IMR-90 (cell line): Measurements from ENCODE around the gene TAGLN. TPM values are rescaled to one million over a fixed set of nuclear protein-coding genes. Genes with fewer than 3 reads are reported as not detected.

Experiments used
- ATAC-seq: fragments of 200-7000 bp; cut with Tn5 transposase; 2 replicates; pipeline ENCODE4 v1.9.1; 2020; ENCODE audit warnings: low read depth, mild to moderate bottlenecking, moderate library complexity
- BruUV-seq: library from RNA; stranded (reverse); fragments of 400-500 nt; replicated peaks from 2 replicates; lab custom pipeline; 2021; lab: Mats Ljungman, UMichigan
- CTCF ChIA-PET: fragments of 300-600 bp; formaldehyde crosslinking; extraction: SDS; loops from one replicate; lab custom pipeline; 2021; ENCODE audit warnings: antibody characterized with exemption; lab: Yijun Ruan, JAX
- POLR2A ChIA-PET: fragments of 300-600 bp; sonication (Branson Sonifier 250); formaldehyde crosslinking; loops from one replicate; lab custom pipeline; 2022; ENCODE audit warnings: antibody characterized with exemption; ENCODE audit not compliant: unreplicated experiment; lab: Charles Lee
- DNase-seq: peaks from one replicate; pipeline ENCODE4 v3.0.0; 2013
- H2AFZ ChIP-seq: replicated peaks from 2 replicates; pipeline ENCODE3; 2013; ENCODE audit warnings: low read length, mild to moderate bottlenecking; ENCODE audit not compliant: poor library complexity
- H2AK5ac ChIP-seq: 2 replicates; pipeline ENCODE4 v1.6.1; 2013; ENCODE audit warnings: low read depth, low read length, inconsistent platforms
- H2AK9ac ChIP-seq: replicated peaks from 2 replicates; pipeline ENCODE3; 2013; ENCODE audit warnings: mild to moderate bottlenecking, low read depth, low read length, moderate library complexity; ENCODE audit not compliant: poor library complexity
- H2BK120ac ChIP-seq: 2 replicates; pipeline ENCODE4 v1.6.1; 2013; ENCODE audit warnings: low read depth, low read length, inconsistent platforms
- H2BK15ac ChIP-seq: 3 replicates; pipeline ENCODE4 v1.6.1; 2013; ENCODE audit warnings: low read depth, low read length, inconsistent platforms
- H2BK20ac ChIP-seq: 2 replicates; pipeline ENCODE4 v1.6.1; 2013; ENCODE audit warnings: low read depth, mild to moderate bottlenecking, inconsistent platforms, low read length, moderate library complexity
- H2BK5ac ChIP-seq: 2 replicates; pipeline ENCODE4 v1.6.1; 2013; ENCODE audit warnings: mild to moderate bottlenecking, low read depth, low read length, inconsistent platforms; ENCODE audit not compliant: poor library complexity, severe bottlenecking
- H3K14ac ChIP-seq: replicated peaks from 2 replicates; pipeline ENCODE4 v1.6.1; 2013; ENCODE audit warnings: low read depth, low read length, inconsistent platforms
- H3K18ac ChIP-seq: 2 replicates; pipeline ENCODE4 v1.6.1; 2013; ENCODE audit warnings: low read depth, low read length, control low read depth
- H3K23ac ChIP-seq: 2 replicates; pipeline ENCODE4 v1.6.1; 2013; ENCODE audit warnings: low read depth, low read length, inconsistent platforms
- H3K27ac ChIP-seq: 2 replicates; pipeline ENCODE4 v1.5.1; 2013; ENCODE audit warnings: mild to moderate bottlenecking, control low read depth, low read length; ENCODE audit not compliant: insufficient read depth
- H3K27me3 ChIP-seq: 2 replicates; pipeline ENCODE4 v1.6.1; 2013; ENCODE audit warnings: low read length; ENCODE audit not compliant: control insufficient read depth, insufficient read depth
- H3K36me3 ChIP-seq: 2 replicates; pipeline ENCODE4 v1.6.1; 2013; ENCODE audit warnings: low read length, mixed read lengths; ENCODE audit not compliant: control insufficient read depth, insufficient read depth
- H3K4ac ChIP-seq: 2 replicates; pipeline ENCODE4 v1.6.1; 2013; ENCODE audit warnings: low read depth, low read length, inconsistent platforms
- H3K4me1 ChIP-seq: 2 replicates; pipeline ENCODE4 v1.6.1; 2013; ENCODE audit warnings: low read length, mixed read lengths; ENCODE audit not compliant: control insufficient read depth, insufficient read depth
- H3K4me2 ChIP-seq: 2 replicates; pipeline ENCODE4 v1.6.1; 2013; ENCODE audit warnings: low read depth, mild to moderate bottlenecking, control low read depth, low read length, moderate library complexity
- H3K4me3 ChIP-seq: 2 replicates; pipeline ENCODE4 v1.5.1; 2013; ENCODE audit warnings: low read depth, mild to moderate bottlenecking, control low read depth, low read length, moderate library complexity; ENCODE audit not compliant: insufficient read depth
- H3K56ac ChIP-seq: 2 replicates; pipeline ENCODE4 v1.6.1; 2013; ENCODE audit warnings: low read length, inconsistent platforms; ENCODE audit not compliant: insufficient read depth; ENCODE audit errors: extremely low read depth
- H3K79me1 ChIP-seq, 2 experiments: 2 replicates each; pipeline ENCODE4 v1.6.1; 2013; ENCODE audit warnings: low read length in 2 of 2, inconsistent platforms in 1 of 2, low read depth in 1 of 2
- H3K9ac ChIP-seq: 2 replicates; pipeline ENCODE4 v1.6.1; 2013; ENCODE audit warnings: low read depth, low read length, control low read depth
- H3K9me1 ChIP-seq: 2 replicates; pipeline ENCODE4 v1.6.1; 2013; ENCODE audit warnings: low read length, inconsistent platforms; ENCODE audit not compliant: insufficient read depth
- H3K9me3 ChIP-seq: 2 replicates; pipeline ENCODE4 v1.6.1; 2013; ENCODE audit warnings: low read length; ENCODE audit not compliant: control insufficient read depth, insufficient read depth
- H4K20me1 ChIP-seq: 2 replicates; pipeline ENCODE4 v1.6.1; 2013; ENCODE audit warnings: low read length, inconsistent platforms; ENCODE audit not compliant: insufficient read depth
- H4K5ac ChIP-seq: 2 replicates; pipeline ENCODE4 v1.6.1; 2013; ENCODE audit warnings: mild to moderate bottlenecking, low read depth, low read length, control low read depth
- H4K8ac ChIP-seq, 2 experiments: 2 replicates each; pipeline ENCODE4 v1.6.1; 2013; ENCODE audit warnings: low read depth in 2 of 2, low read length in 2 of 2, control low read depth in 1 of 2, inconsistent platforms in 1 of 2
- H4K91ac ChIP-seq: 2 replicates; pipeline ENCODE4 v1.6.1; 2013; ENCODE audit warnings: low read depth, low read length, inconsistent platforms; ENCODE audit not compliant: insufficient read depth
- CHD1 ChIP-seq: IDR thresholded peaks from 2 replicates; pipeline ENCODE4 v1.6.1; 2012; ENCODE audit warnings: low read depth, low read length, improper control_type of control experiment
- FOS ChIP-seq: fragments of 150-350 bp; IDR thresholded peaks from 2 replicates; pipeline ENCODE4 v1.6.1; 2016; ENCODE audit warnings: low read depth, low read length
- MAFK ChIP-seq: IDR thresholded peaks from 2 replicates; pipeline ENCODE4 v1.6.1; 2012; ENCODE audit warnings: low read depth, low read length, improper control_type of control experiment
- MAZ ChIP-seq: IDR thresholded peaks from 2 replicates; pipeline ENCODE4 v1.6.1; 2012; ENCODE audit warnings: low read depth, mild to moderate bottlenecking, low read length, improper control_type of control experiment, moderate library complexity, borderline replicate concordance
- NFE2L2 ChIP-seq: fragments of 150-350 bp; IDR thresholded peaks from 2 replicates; pipeline ENCODE4 v1.6.1; 2016; ENCODE audit warnings: low read depth, mild to moderate bottlenecking, low read length
- POLR2A ChIP-seq: IDR thresholded peaks from 2 replicates; pipeline ENCODE4 v1.6.1; 2012; ENCODE audit warnings: mild to moderate bottlenecking, low read depth, low read length
- RAD21 ChIP-seq: IDR thresholded peaks from 2 replicates; pipeline ENCODE4 v1.6.1; 2012; ENCODE audit warnings: low read length, improper control_type of control experiment
- RCOR1 ChIP-seq: IDR thresholded peaks from 2 replicates; pipeline ENCODE4 v1.6.1; 2012; ENCODE audit warnings: mild to moderate bottlenecking, low read length, improper control_type of control experiment; ENCODE audit not compliant: insufficient replicate concordance
- RFX5 ChIP-seq: IDR thresholded peaks from 2 replicates; pipeline ENCODE4 v1.8.0; 2012; ENCODE audit warnings: low read depth, mild to moderate bottlenecking, low read length, moderate library complexity
- WGBS, 2 experiments: methylation state at CpG; one replicate each; pipeline versions ENCODE4 v1.1.5 to v1.1.7; 2013; ENCODE audit warnings: missing lambda C conversion rate in 2 of 2; ENCODE audit not compliant: insufficient read length in 1 of 2; ENCODE audit errors: extremely low coverage in 2 of 2; 5-methylcytosine and 5-hydroxymethylcytosine counted together
- dilution Hi-C: fragments of 300-500 bp; cut with HindIII; formaldehyde crosslinking; loops from one replicate; pipeline ENCODE4 v1.14.3; 2018; ENCODE audit warnings: low sequenced_read_pairs; ENCODE audit not compliant: unreplicated experiment
- in situ Hi-C: fragments of 300-500 bp; cut with MboI; formaldehyde crosslinking; loops from 3 replicates; pipeline ENCODE4 v1.14.3; 2019; ENCODE audit warnings: low sequenced_read_pairs, inconsistent platforms, mixed read lengths
- intact Hi-C: fragments of 100-400 bp; cut with micrococcal nuclease; formaldehyde crosslinking; loops from 2 replicates; pipeline ENCODE4 v1.10.0; 2022
- polyA plus RNA-seq, 3 experiments: library from polyadenylated mRNA; depleted of rRNA; stranded (reverse); fragments of >200 nt; gene quantifications; 2 replicates each; pipeline ENCODE4 v1.2.3, GENCODE V29; 2012; ENCODE audit warnings: low replicate concordance in 1 of 3
- total RNA-seq: library from RNA; depleted of rRNA; stranded (reverse); fragments of >200 nt; gene quantifications from 2 replicates; pipeline ENCODE4 v1.2.3, GENCODE V29; 2012
- TF ChIP-seq, protein P1 (sequence below): fragments of 150-350 bp; IDR thresholded peaks from 2 replicates; pipeline ENCODE4 v1.6.1; 2016; ENCODE audit warnings: low read depth, mild to moderate bottlenecking, low read length, moderate library complexity, borderline replicate concordance
- TF ChIP-seq, protein P2 (sequence below): fragments of 150-350 bp; IDR thresholded peaks from 2 replicates; pipeline ENCODE4 v1.6.1; 2017; ENCODE audit warnings: mild to moderate bottlenecking, antibody characterized with exemption, low read length, low read depth

TAGLN gene
- total and polyA plus RNA-seq, 2 of the 4 experiments (the other 2 are of a cell fraction), result 2,558 to 3,760 TPM

GRCh38 chr11:117212697-117213355, 13.7 kb downstream of the TAGLN start:
- dilution Hi-C loops, result no loop called here
- no peak for ATAC-seq

More at GRCh38 chr11:117212697-117213355, 13.7 kb downstream of the TAGLN start:
- H2BK15ac ChIP-seq, result no peak overlapping the region
- in situ Hi-C loops (no loop called here), intact Hi-C loops (no loop called here)
- no peak overlapping the region for H4K91ac ChIP-seq
- no peaks in the 10 kb centered on the region for H3K27me3 ChIP-seq
- no peaks in the 10 kb centered on the region for H3K9me3 ChIP-seq
- H2BK20ac ChIP-seq, result no peak overlapping the region
- no peaks in the 10 kb centered on the region for H4K20me1 ChIP-seq
- H3K4me3 ChIP-seq, result no peak overlapping the region
- H3K23ac ChIP-seq, result no peak overlapping the region
- H3K14ac ChIP-seq, result no peak overlapping the region
- peaks cover 21% of the 10 kb centered on the region for H3K36me3 ChIP-seq
- peaks cover 10% of the 10 kb centered on the region for H3K4me1 ChIP-seq
- no peak overlapping the region for H4K5ac ChIP-seq
- H4K8ac ChIP-seq, result no peak overlapping the region
- CTCF ChIA-PET, result no interaction called here
- TF ChIP-seq RAD21, result no peak
- no peak for TF ChIP-seq RCOR1
- no peak for TF ChIP-seq POLR2A
- no peak for TF ChIP-seq RFX5
- no peak for TF ChIP-seq CHD1
- TF ChIP-seq FOS, result no peak
- TF ChIP-seq, protein P1, sequence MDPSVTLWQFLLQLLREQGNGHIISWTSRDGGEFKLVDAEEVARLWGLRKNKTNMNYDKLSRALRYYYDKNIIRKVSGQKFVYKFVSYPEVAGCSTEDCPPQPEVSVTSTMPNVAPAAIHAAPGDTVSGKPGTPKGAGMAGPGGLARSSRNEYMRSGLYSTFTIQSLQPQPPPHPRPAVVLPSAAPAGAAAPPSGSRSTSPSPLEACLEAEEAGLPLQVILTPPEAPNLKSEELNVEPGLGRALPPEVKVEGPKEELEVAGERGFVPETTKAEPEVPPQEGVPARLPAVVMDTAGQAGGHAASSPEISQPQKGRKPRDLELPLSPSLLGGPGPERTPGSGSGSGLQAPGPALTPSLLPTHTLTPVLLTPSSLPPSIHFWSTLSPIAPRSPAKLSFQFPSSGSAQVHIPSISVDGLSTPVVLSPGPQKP, result no peak
- TF ChIP-seq, protein P2, sequence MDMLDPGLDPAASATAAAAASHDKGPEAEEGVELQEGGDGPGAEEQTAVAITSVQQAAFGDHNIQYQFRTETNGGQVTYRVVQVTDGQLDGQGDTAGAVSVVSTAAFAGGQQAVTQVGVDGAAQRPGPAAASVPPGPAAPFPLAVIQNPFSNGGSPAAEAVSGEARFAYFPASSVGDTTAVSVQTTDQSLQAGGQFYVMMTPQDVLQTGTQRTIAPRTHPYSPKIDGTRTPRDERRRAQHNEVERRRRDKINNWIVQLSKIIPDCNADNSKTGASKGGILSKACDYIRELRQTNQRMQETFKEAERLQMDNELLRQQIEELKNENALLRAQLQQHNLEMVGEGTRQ, result no peak
- no peak for TF ChIP-seq NFE2L2
- no peak for TF ChIP-seq MAZ
- no peak for TF ChIP-seq MAFK
- H3K4ac ChIP-seq, result 0 out of 2 replicates have a peak overlapping the region, but pooled peaks have one; percentile 10
- H3K56ac ChIP-seq, result no peak overlapping the region
- H2BK5ac ChIP-seq, result no peak overlapping the region
- H3K4me2 ChIP-seq, result no peak overlapping the region
- no TSS peak for BruUV-seq
- peaks cover 5% of the 10 kb centered on the region; the same call in 1 of the 2 replicates for H3K9me1 ChIP-seq
- WGBS, 2 experiments, result 100% methylated on average over 2 of the region's 11 CpGs; no CpG with 5 or more reads in 1 of the 2 experiments
- H3K18ac ChIP-seq, result no peak overlapping the region
- H3K79me1 ChIP-seq, result peaks cover 5 to 15% of the 10 kb centered on the region in 2 experiments; a peak in 3 of 4 replicates
- no peak overlapping the region for H2AK5ac ChIP-seq
- no peak overlapping the region for H2AFZ ChIP-seq
- no peak overlapping the region for H3K27ac ChIP-seq
- no peak overlapping the region for H3K9ac ChIP-seq
- POLR2A ChIA-PET, result no interaction called here
- DNase-seq, result no peak
- no peak overlapping the region for H2AK9ac ChIP-seq
- H2BK120ac ChIP-seq, result no peak overlapping the region
